ENCODE results near the gene APOL3.

Gene APOL3

GRCh38 chr22:36180928-36181327 is 20.4 kb upstream of the APOL3 start:
- no peak for TF ChIP-seq CTCF (IDR thresholded peaks at IDR 0.05; ENCODE audit: extremely low read depth, missing control alignments)
- no peak for DNase-seq (ENCODE audit: low spot score)

GRCh38 chr22:36180038-36180880 is 19.7 kb upstream of the APOL3 start:
- TF ChIP-seq CTCF (IDR thresholded peaks at IDR 0.05; ENCODE audit: extremely low read depth, missing control alignments) = peak; percentile 72
- peak; percentile 83 for DNase-seq (ENCODE audit: low spot score)

GRCh38 chr22:36177160-36177559 is 16.6 kb upstream of the APOL3 start:
- no peak for TF ChIP-seq CTCF (IDR thresholded peaks at IDR 0.05; ENCODE audit: extremely low read depth, missing control alignments)
- no peak for DNase-seq (ENCODE audit: low spot score)

DNA sequence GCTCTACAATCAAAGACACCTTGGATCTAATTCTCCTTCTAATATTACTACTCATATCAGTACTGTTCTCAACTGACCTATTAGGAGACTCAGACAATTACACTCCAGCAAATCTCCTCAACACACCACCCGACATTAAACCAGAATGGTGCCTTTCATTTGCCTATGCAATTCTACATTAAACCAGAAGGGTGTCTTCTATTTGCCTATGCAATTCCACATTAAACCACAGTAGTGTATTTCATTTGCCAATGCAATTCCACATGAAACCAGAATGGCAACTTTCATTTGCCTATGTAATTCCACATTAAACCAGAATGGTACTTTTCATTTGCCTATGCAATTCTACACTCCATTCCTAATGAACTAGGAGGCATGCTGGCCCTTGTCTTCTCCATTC is 15.3 kb upstream of the APOL3 start:
- TF ChIP-seq CTCF (IDR thresholded peaks at IDR 0.05; ENCODE audit: extremely low read depth, missing control alignments) = no peak
- DNase-seq (ENCODE audit: low spot score) = no peak

DNA sequence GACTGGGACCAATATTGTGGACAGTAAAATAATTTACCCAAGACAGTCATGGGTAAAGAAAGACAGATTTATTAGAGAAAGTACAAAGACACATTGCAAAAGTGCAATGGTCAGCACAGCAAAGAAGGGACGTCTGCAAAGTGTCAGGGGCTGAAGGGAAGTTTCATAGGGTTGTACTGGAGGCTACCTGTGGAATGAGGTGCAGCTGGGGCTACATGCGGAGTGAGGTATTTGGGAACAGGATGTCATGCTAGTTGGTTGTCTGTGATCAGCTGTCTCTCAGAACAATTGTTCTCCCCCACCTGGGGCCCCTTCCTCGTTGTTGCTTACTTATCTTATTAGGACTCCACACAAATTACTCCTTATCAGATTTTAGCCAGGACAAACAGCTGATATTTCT is 11.4 kb upstream of the APOL3 start:
- DNase-seq (ENCODE audit: low spot score) = no peak
- TF ChIP-seq CTCF (IDR thresholded peaks at IDR 0.05; ENCODE audit: extremely low read depth, missing control alignments) = no peak

DNA sequence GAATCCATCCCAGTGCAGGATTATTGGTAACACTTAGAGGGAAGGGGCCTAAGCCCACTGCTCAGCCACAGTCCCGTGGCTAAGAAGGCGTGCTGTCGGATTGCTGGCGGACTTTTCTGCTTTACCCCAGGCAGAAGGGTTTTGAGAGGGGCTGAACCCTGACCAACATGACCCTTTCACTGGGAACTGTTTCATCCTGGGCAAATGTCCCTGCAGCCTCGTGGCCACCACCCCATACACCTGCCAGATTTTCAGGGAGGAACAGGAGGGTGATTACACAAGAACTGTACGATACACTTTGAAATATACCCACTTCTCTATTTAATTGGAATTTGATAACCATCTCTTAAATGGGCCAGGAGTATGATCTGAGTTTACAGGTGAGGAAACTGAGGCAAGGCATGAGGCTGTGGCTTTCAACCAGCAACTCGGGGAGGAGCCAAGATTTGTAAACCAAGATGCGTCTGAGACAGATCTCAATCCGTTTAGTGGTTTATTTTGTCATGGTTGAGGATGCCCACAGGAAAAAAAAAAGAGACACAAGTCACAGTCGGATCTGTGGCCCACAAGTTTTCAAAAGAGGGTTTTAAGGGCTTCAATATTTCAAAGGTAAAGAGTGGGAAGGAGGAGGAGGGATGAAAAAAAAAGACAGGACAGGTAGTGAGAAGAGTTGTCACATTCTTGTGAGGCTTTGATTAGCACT is 6.1 kb upstream of the APOL3 start:
- no peak for TF ChIP-seq CTCF (IDR thresholded peaks at IDR 0.05; ENCODE audit: extremely low read depth, missing control alignments)
- no peak for DNase-seq (ENCODE audit: low spot score)

DNA sequence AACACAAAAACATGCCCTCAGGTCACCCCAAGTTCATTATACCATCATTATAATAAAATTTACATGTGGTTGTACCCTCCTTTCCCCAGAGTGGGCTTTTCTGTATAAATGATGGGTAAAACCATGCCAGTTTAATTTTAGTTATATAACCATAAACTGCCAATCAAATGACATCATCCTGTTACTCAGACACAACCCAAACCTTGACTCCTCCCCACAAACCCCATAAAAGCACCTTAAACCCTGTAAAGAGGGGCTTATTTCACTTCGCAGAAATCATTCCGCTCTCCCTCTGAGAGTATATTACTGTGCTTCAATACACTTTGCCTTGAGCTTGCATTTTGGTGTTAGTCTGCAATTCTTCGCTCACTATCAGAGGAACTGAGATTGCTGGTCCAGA is 5.5 kb upstream of the APOL3 start:
- DNase-seq (ENCODE audit: low spot score) = no peak
- TF ChIP-seq CTCF (IDR thresholded peaks at IDR 0.05; ENCODE audit: extremely low read depth, missing control alignments) = no peak
